Adrenal gland (tissue), 5 donors: Measurements from ENCODE around the gene ANKS1B.

Source experiments
- CTCF ChIP-seq, 6 experiments: fragments of 450-650 bp in 4 of 6; fragments of 200-600 bp in 2 of 6; sonication (generic) in 1 of 6; IDR thresholded peaks; 1 replicate in 5 of 6; 2 replicates in 1 of 6; pipeline versions ENCODE4 v1.5.1 to v1.8.0; 2016 to 2021; ENCODE audit warnings: antibody characterized with exemption in 6 of 6, mild to moderate bottlenecking in 2 of 6, moderate library complexity in 1 of 6
- POLR2A ChIP-seq, 2 donors: fragments of 450-650 bp; IDR thresholded peaks; one replicate each; pipeline ENCODE4 v1.6.1; 2017; ENCODE audit warnings: antibody characterized with exemption in 2 of 2, mild to moderate bottlenecking in 2 of 2, moderate library complexity in 1 of 2
- donor health status: DM: no; HTN: no; CAD: no.

GRCh38 chr12:99935608-99936007 lies 49.1 kb downstream of the ANKS1B start:
- TF ChIP-seq POLR2A (IDR thresholded peaks at IDR 0.05) (no peak), CTCF (IDR thresholded peaks at IDR 0.05) (no peak)
